ENCODE data around the gene GPR146. TPM values are rescaled to one million over a fixed set of nuclear protein-coding genes. Genes with fewer than 3 reads are reported as not detected.

The GPR146 gene
- total and polyA plus RNA-seq, 9 donors: 6.1 to 25.0 (median 8.4) TPM

DNA sequence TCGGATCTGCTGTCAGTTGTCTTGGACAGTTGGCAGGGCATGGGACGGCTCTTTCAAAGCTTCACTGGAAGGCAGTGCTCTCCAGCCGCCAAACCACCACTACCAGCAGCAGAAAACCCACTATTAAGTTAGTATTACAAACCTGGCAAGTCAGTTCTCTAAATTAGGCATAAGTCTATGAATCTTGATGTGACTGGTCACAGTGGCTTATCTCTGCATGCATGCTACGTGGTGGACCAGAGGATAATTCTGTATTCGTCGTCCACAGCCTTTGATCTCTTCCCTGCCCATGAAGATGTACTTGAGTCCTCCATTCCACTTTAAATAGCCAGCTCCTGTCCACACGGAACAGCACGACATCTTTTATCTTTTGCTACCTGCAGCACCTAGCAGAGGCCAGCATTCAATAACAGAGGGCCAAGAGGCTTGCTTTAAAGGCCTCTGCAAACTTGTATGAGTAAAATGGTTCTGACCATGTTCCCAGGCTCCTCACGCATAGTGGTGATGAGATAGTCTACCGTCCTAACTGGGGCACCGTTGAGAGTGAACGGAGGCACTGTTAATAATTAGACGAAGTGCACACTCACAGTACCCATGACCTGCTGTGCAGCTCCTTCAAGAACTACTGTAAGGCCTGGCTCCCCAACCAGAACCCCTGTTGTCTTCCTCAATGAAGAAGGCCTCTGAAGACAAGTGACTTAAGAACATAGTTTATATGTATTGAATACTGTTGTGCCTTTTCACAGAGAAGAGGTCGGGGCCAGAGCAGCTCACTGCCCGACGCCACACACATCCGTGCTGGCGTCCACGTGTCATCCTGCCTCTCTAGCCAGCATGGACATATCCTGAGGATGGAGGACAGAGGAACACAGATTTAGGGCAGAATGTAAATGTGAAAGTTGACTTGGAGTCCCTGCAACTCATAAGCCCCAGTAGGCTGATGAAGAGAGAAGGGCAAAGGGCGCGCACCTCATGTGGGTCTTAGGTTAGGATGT is 1.0 kb downstream of the GPR146 start:
- H3K4me3 ChIP-seq: peak overlapping the region; percentile 64
- intact Hi-C loops (cut with DNase I): no loop called here
- H3K27me3 ChIP-seq: no peaks in the 10 kb centered on the region
- WGBS, 3 donors: 79 to 87% (median 85%) methylated on average over 21 of the region's 21 CpGs
- H3K4me1 ChIP-seq (ENCODE audit: insufficient read depth): peaks cover 16% of the 10 kb centered on the region
- H3K36me3 ChIP-seq: no peaks in the 10 kb centered on the region
- DNase-seq: peak in 1 of 5 donors; percentile 26
- H3K27ac ChIP-seq: peak overlapping the region; percentile 68 to 79
- H3K9me3 ChIP-seq: no peaks in the 10 kb centered on the region
- TF ChIP-seq EP300 (IDR thresholded peaks at IDR 0.05): no peak

DNA sequence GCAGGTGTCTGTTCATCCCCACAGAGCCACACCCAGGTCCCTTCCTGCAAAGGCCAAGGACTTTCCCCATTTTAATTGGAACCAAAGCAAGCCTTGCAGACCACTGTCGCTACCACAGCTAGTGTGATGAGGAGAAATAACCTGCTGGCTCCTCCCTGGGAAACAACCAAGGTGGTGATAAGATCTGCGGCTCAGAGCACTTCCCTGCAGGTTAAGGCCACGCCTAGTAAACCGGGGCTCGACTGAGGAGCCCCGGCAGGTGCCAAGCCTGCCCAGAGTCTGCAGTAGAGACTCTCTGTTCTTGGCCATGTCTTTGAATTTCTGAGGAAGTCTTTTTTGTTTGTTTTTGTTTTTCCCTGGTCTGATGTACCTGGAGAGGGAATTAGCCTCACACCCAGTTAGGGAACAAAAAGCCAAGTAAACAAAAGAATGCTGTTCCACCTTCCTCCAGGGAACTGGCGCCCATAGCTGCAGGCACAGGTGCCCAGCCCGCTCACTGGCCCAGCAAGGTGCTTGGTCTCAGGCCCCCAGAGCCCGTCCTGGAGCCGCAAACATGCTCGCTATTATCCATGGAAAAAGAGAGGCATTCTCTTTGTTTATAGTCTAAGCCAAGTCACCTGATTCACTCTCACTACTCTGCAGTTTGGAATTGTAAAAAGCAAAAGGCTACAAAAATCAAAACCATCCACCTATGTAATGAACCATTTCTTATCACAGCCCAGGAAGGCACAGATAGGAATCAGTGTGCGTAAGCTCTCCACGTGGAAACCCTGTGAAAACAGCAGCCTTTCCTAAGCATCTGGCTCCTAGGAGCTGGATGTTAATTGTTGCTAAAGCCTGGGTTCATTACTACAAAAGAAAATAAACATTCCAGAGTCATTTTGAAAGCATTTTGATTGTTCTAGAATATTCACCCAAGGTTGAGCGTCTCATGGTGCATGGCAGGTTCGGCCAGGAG is 2.7 kb downstream of the GPR146 start:
- DNase-seq: peak in 1 of 5 donors; percentile 21
- intact Hi-C loops (cut with DNase I): no loop called here
- peaks cover 15% of the 10 kb centered on the region for H3K4me1 ChIP-seq (ENCODE audit: insufficient read depth)
- 83 to 89% (median 85%) methylated on average over 15 of the region's 15 CpGs for WGBS, 3 donors
- H3K9me3 ChIP-seq: no peaks in the 10 kb centered on the region
- no peak for TF ChIP-seq POLR2A (IDR thresholded peaks at IDR 0.05)
- TF ChIP-seq, protein P1, sequence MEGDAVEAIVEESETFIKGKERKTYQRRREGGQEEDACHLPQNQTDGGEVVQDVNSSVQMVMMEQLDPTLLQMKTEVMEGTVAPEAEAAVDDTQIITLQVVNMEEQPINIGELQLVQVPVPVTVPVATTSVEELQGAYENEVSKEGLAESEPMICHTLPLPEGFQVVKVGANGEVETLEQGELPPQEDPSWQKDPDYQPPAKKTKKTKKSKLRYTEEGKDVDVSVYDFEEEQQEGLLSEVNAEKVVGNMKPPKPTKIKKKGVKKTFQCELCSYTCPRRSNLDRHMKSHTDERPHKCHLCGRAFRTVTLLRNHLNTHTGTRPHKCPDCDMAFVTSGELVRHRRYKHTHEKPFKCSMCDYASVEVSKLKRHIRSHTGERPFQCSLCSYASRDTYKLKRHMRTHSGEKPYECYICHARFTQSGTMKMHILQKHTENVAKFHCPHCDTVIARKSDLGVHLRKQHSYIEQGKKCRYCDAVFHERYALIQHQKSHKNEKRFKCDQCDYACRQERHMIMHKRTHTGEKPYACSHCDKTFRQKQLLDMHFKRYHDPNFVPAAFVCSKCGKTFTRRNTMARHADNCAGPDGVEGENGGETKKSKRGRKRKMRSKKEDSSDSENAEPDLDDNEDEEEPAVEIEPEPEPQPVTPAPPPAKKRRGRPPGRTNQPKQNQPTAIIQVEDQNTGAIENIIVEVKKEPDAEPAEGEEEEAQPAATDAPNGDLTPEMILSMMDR (IDR thresholded peaks at IDR 0.05): no peak
- TF ChIP-seq EP300 (IDR thresholded peaks at IDR 0.05): no peak
- no peak overlapping the region for H3K27ac ChIP-seq
- H3K4me3 ChIP-seq: no peak overlapping the region
- no peaks in the 10 kb centered on the region for H3K36me3 ChIP-seq
- no peaks in the 10 kb centered on the region for H3K27me3 ChIP-seq

DNA sequence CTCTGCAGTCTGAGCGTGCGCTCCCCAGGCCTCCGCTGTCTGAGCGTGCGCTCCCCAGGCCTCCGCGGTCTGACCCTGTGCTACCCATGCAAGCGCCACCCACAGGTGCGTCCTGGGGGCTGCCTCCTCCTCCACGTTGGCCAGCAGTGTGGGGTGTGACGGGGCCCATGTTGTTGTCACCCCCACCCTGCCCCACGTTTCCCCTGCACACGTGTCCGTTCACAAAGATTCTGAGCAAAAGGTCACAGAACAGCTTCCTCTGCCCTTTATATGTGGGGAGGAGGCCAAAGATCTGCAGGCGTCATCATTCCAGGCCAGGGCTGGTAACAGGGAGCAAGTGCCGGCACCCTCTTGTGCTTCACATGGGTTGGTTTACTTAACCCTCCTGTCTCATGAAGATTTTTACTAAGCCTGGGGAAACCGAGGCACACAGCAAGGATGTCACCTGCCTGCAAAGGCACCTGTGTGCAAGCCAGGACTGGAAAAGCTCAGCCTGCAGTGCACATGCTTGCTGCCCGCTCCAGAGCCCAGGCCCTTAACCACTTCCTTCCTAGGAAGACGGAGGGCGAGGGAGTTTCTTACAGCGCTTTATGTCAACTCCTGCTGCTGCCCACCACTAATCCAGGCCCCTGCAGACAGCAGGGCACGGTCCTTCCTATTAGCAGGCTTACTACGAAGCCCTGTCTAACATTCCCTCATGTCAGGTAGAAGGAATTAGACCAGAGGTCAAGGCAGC is 4.8 kb downstream of the GPR146 start:
- Histone ChIP-seq H3K4me1 (ENCODE audit: insufficient read depth) (peaks cover 18% of the 10 kb centered on the region), H3K27ac (no peak overlapping the region), H3K9me3 (no peaks in the 10 kb centered on the region), H3K27me3 (no peaks in the 10 kb centered on the region), H3K4me3 (no peak overlapping the region), H3K36me3 (no peaks in the 10 kb centered on the region)
- DNase-seq: no peak
- WGBS, 3 donors: 84 to 93% (median 88%) methylated on average over 23 of the region's 23 CpGs
- intact Hi-C loops (cut with DNase I): no loop called here
- no peak for TF ChIP-seq EP300 (IDR thresholded peaks at IDR 0.05)
- no peak for TF ChIP-seq POLR2A (IDR thresholded peaks at IDR 0.05)
- TF ChIP-seq, protein P1 (IDR thresholded peaks at IDR 0.05): no peak

DNA sequence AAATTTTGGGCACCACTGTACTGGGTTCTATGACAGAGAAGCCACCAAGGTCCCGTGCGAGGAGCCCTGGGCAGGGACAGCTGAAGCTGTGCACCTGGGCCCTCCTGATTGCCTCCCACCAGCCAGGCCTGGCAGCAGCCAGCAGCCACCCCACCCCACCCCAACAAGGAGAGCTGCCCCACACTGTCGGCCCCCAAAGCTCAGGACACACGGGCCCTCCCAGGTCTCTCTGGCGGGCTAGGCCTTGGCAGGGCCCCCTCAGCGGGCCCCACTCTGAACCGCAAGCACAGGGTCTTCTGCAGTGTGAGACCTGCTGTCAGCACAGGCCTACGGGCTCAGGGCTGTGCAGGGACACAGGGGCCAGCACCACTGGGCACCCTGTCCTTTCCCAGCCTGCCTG is 5.5 kb downstream of the GPR146 start:
- H3K27ac ChIP-seq: no peak overlapping the region
- no peak overlapping the region for H3K4me3 ChIP-seq
- no peaks in the 10 kb centered on the region for H3K36me3 ChIP-seq
- no peak for TF ChIP-seq POLR2A (IDR thresholded peaks at IDR 0.05)
- TF ChIP-seq EP300 (IDR thresholded peaks at IDR 0.05): no peak
- TF ChIP-seq, protein P1 (IDR thresholded peaks at IDR 0.05): no peak
- WGBS, 3 donors: 84 to 91% (median 88%) methylated on average over 8 of the region's 8 CpGs
- no peak for DNase-seq
- peaks cover 20% of the 10 kb centered on the region for H3K4me1 ChIP-seq (ENCODE audit: insufficient read depth)
- H3K27me3 ChIP-seq: no peaks in the 10 kb centered on the region
- intact Hi-C loops (cut with DNase I): no loop called here
- no peaks in the 10 kb centered on the region for H3K9me3 ChIP-seq
